HG02981 (cell line): ENCODE results near the gene ZNF862.

Experiments used
- ATAC-seq: cut with Tn5 transposase; IDR thresholded peaks from one replicate; pipeline ENCODE4 v1.9.1; 2021; ENCODE audit warnings: mild to moderate bottlenecking, moderate library complexity; ENCODE audit not compliant: unreplicated experiment

ZNF862 gene

GRCh38 chr7:149809215-149809614 lies 29.0 kb upstream of the ZNF862 start:
- ATAC-seq = no peak

GRCh38 chr7:149811221-149811620 lies 27.0 kb upstream of the ZNF862 start:
- ATAC-seq = no peak

- ATAC-seq = no peak
Measured at GRCh38 chr7:149811831-149812490, 26.2 kb upstream of the ZNF862 start.

GRCh38 chr7:149813254-149814035 lies 24.7 kb upstream of the ZNF862 start:
- no peak for ATAC-seq

- ATAC-seq = no peak
Measured at GRCh38 chr7:149814494-149814893, 23.7 kb upstream of the ZNF862 start.

GRCh38 chr7:149815121-149815520 lies 23.1 kb upstream of the ZNF862 start:
- ATAC-seq = no peak

- ATAC-seq = no peak
Measured at GRCh38 chr7:149815661-149816266, 22.4 kb upstream of the ZNF862 start.

- ATAC-seq = no peak
Measured at GRCh38 chr7:149816267-149816751, 21.9 kb upstream of the ZNF862 start.

- no peak for ATAC-seq
Measured at GRCh38 chr7:149816794-149817193, 21.4 kb upstream of the ZNF862 start.

GRCh38 chr7:149817301-149817771 lies 20.8 kb upstream of the ZNF862 start:
- ATAC-seq = no peak

- no peak for ATAC-seq
Measured at GRCh38 chr7:149817836-149818535, 20.2 kb upstream of the ZNF862 start.

- ATAC-seq = no peak
Measured at GRCh38 chr7:149818536-149818840, 19.7 kb upstream of the ZNF862 start.

GRCh38 chr7:149819141-149819960 lies 18.8 kb upstream of the ZNF862 start:
- no peak for ATAC-seq

- ATAC-seq = no peak
Measured at GRCh38 chr7:149819961-149820340, 18.2 kb upstream of the ZNF862 start.

- no peak for ATAC-seq
Measured at GRCh38 chr7:149820622-149821190, 17.5 kb upstream of the ZNF862 start.

GRCh38 chr7:149821191-149822148 lies 16.7 kb upstream of the ZNF862 start:
- no peak for ATAC-seq

- no peak for ATAC-seq
Measured at GRCh38 chr7:149822353-149822943, 15.7 kb upstream of the ZNF862 start.

GRCh38 chr7:149823191-149823630 lies 15.0 kb upstream of the ZNF862 start:
- ATAC-seq = no peak
